ENCODE measurements around the gene CHAD.

Gene CHAD

GRCh38 chr17:50483266-50483665, 14.6 kb upstream of the CHAD start:
- H3K4me2 ChIP-seq (ENCODE audit: low read depth, low read length, poor library complexity, severe bottlenecking): no peak overlapping the region
- no peaks in the 10 kb centered on the region for H3K9me3 ChIP-seq (ENCODE audit: insufficient read depth, low read depth, low read length)
- H3K79me2 ChIP-seq (ENCODE audit: insufficient read depth, low read length): peaks cover 19% of the 10 kb centered on the region; the same call in 1 of the 2 replicates
- no peaks in the 10 kb centered on the region for H3K9me2 ChIP-seq (replicated peaks; ENCODE audit: low read depth, low read length)
- H3K4me1 ChIP-seq (ENCODE audit: insufficient read depth, low read length, poor library complexity, severe bottlenecking): peaks cover 16% of the 10 kb centered on the region
- H3K27me3 ChIP-seq (ENCODE audit: insufficient read depth, low read length, poor library complexity, severe bottlenecking): no peaks in the 10 kb centered on the region
- H3F3A ChIP-seq (ENCODE audit: low read depth): peaks cover 4% of the 10 kb centered on the region
- no peak overlapping the region for H3K9ac ChIP-seq (ENCODE audit: low read depth, low read length, poor library complexity, severe bottlenecking)
- no peak overlapping the region for H2AFZ ChIP-seq (ENCODE audit: low read length)
- no peak overlapping the region for H3K4me3 ChIP-seq (ENCODE audit: low read length, poor library complexity, severe bottlenecking)
- no peak for TF ChIP-seq EZH2phosphoT487 (IDR thresholded peaks at IDR 0.05; ENCODE audit: borderline replicate concordance)
- TF ChIP-seq, protein P1, sequence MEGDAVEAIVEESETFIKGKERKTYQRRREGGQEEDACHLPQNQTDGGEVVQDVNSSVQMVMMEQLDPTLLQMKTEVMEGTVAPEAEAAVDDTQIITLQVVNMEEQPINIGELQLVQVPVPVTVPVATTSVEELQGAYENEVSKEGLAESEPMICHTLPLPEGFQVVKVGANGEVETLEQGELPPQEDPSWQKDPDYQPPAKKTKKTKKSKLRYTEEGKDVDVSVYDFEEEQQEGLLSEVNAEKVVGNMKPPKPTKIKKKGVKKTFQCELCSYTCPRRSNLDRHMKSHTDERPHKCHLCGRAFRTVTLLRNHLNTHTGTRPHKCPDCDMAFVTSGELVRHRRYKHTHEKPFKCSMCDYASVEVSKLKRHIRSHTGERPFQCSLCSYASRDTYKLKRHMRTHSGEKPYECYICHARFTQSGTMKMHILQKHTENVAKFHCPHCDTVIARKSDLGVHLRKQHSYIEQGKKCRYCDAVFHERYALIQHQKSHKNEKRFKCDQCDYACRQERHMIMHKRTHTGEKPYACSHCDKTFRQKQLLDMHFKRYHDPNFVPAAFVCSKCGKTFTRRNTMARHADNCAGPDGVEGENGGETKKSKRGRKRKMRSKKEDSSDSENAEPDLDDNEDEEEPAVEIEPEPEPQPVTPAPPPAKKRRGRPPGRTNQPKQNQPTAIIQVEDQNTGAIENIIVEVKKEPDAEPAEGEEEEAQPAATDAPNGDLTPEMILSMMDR (conservative IDR thresholded peaks at IDR 0.05; ENCODE audit: low read length): no peak
- H3K36me3 ChIP-seq (ENCODE audit: insufficient read depth, low read length): peaks cover 21% of the 10 kb centered on the region; the same call in 1 of the 2 replicates
- peaks cover 6% of the 10 kb centered on the region for H4K20me1 ChIP-seq (ENCODE audit: insufficient read depth, low read length, poor library complexity, severe bottlenecking)

GRCh38 chr17:50482516-50482915, 13.8 kb upstream of the CHAD start:
- H3K9me3 ChIP-seq (ENCODE audit: insufficient read depth, low read depth, low read length): no peaks in the 10 kb centered on the region
- peak overlapping the region; percentile 42 for H3K4me2 ChIP-seq (ENCODE audit: low read depth, low read length, poor library complexity, severe bottlenecking)
- peak overlapping the region; percentile 23 for H3K9ac ChIP-seq (ENCODE audit: low read depth, low read length, poor library complexity, severe bottlenecking)
- peak overlapping the region; percentile 28; the same call in 1 of the 2 replicates for H2AFZ ChIP-seq (ENCODE audit: low read length)
- no peak for TF ChIP-seq EZH2phosphoT487 (IDR thresholded peaks at IDR 0.05; ENCODE audit: borderline replicate concordance)
- TF ChIP-seq, protein P1 (conservative IDR thresholded peaks at IDR 0.05; ENCODE audit: low read length): peak; percentile 97
- H3K79me2 ChIP-seq (ENCODE audit: insufficient read depth, low read length): peaks cover 19% of the 10 kb centered on the region; the same call in 1 of the 2 replicates
- peak overlapping the region; percentile 26 for H3K4me3 ChIP-seq (ENCODE audit: low read length, poor library complexity, severe bottlenecking)
- H3K9me2 ChIP-seq (replicated peaks; ENCODE audit: low read depth, low read length): no peaks in the 10 kb centered on the region
- H3K27me3 ChIP-seq (ENCODE audit: insufficient read depth, low read length, poor library complexity, severe bottlenecking): no peaks in the 10 kb centered on the region
- H4K20me1 ChIP-seq (ENCODE audit: insufficient read depth, low read length, poor library complexity, severe bottlenecking): peaks cover 6% of the 10 kb centered on the region
- H3K4me1 ChIP-seq (ENCODE audit: insufficient read depth, low read length, poor library complexity, severe bottlenecking): peaks cover 21% of the 10 kb centered on the region
- peaks cover 4% of the 10 kb centered on the region for H3F3A ChIP-seq (ENCODE audit: low read depth)
- peaks cover 21% of the 10 kb centered on the region; the same call in 1 of the 2 replicates for H3K36me3 ChIP-seq (ENCODE audit: insufficient read depth, low read length)

- H3F3A ChIP-seq (ENCODE audit: low read depth): peaks cover 4% of the 10 kb centered on the region
- no peak for TF ChIP-seq EZH2phosphoT487 (IDR thresholded peaks at IDR 0.05; ENCODE audit: borderline replicate concordance)
- TF ChIP-seq, protein P1 (conservative IDR thresholded peaks at IDR 0.05; ENCODE audit: low read length): no peak
These were observed 13.4 kb upstream of the CHAD start for GRCh38 chr17:50482110-50482509.

More at GRCh38 chr17:50482110-50482509, 13.4 kb upstream of the CHAD start:
- H4K20me1 ChIP-seq (ENCODE audit: insufficient read depth, low read length, poor library complexity, severe bottlenecking): peaks cover 6% of the 10 kb centered on the region
- H2AFZ ChIP-seq (ENCODE audit: low read length): no peak overlapping the region
- peaks cover 19% of the 10 kb centered on the region; the same call in 1 of the 2 replicates for H3K79me2 ChIP-seq (ENCODE audit: insufficient read depth, low read length)
- peak overlapping the region; percentile 23 for H3K9ac ChIP-seq (ENCODE audit: low read depth, low read length, poor library complexity, severe bottlenecking)
- H3K4me3 ChIP-seq (ENCODE audit: low read length, poor library complexity, severe bottlenecking): no peak overlapping the region
- no peaks in the 10 kb centered on the region for H3K27me3 ChIP-seq (ENCODE audit: insufficient read depth, low read length, poor library complexity, severe bottlenecking)
- H3K4me2 ChIP-seq (ENCODE audit: low read depth, low read length, poor library complexity, severe bottlenecking): peak overlapping the region; percentile 42
- H3K4me1 ChIP-seq (ENCODE audit: insufficient read depth, low read length, poor library complexity, severe bottlenecking): peaks cover 21% of the 10 kb centered on the region
- peaks cover 21% of the 10 kb centered on the region; the same call in 1 of the 2 replicates for H3K36me3 ChIP-seq (ENCODE audit: insufficient read depth, low read length)
- no peaks in the 10 kb centered on the region for H3K9me2 ChIP-seq (replicated peaks; ENCODE audit: low read depth, low read length)
- H3K9me3 ChIP-seq (ENCODE audit: insufficient read depth, low read depth, low read length): no peaks in the 10 kb centered on the region
